Liver (tissue), 3 donors: ENCODE data around the gene ARHGEF28.

ENCODE experiments used
- EGR1 ChIP-seq, 2 donors: IDR thresholded peaks; 2 replicates each; pipeline ENCODE4 v1.6.1; 2016 to 2018; ENCODE audit warnings: antibody characterized with exemption in 2 of 2, low read depth in 2 of 2
- FOXA1 ChIP-seq: IDR thresholded peaks from 2 replicates; pipeline ENCODE4 v1.6.1; 2016; ENCODE audit warnings: antibody characterized with exemption
- GABPA ChIP-seq, 2 donors: IDR thresholded peaks in 1 of 2; conservative IDR thresholded peaks in 1 of 2; 2 replicates each; pipeline ENCODE4 v1.6.1; 2016; ENCODE audit warnings: antibody characterized with exemption in 2 of 2, mild to moderate bottlenecking in 1 of 2, moderate library complexity in 1 of 2
- HNF4G ChIP-seq: IDR thresholded peaks from 2 replicates; pipeline ENCODE4 v1.6.1; 2016; ENCODE audit warnings: antibody characterized with exemption
- JUND ChIP-seq, 2 donors: IDR thresholded peaks; 2 replicates each; pipeline ENCODE4 v1.6.1; 2016; ENCODE audit warnings: antibody characterized with exemption in 2 of 2
- RAD21 ChIP-seq, 2 donors: IDR thresholded peaks; 2 replicates each; pipeline ENCODE4 v1.6.1; 2016; ENCODE audit warnings: antibody characterized with exemption in 2 of 2, mild to moderate bottlenecking in 2 of 2
- SP1 ChIP-seq: IDR thresholded peaks from 2 replicates; pipeline ENCODE4 v1.6.1; 2018; ENCODE audit warnings: antibody characterized with exemption, mild to moderate bottlenecking
- TAF1 ChIP-seq: conservative IDR thresholded peaks from 2 replicates; pipeline ENCODE4 v1.6.1; 2016; ENCODE audit warnings: antibody characterized with exemption, mild to moderate bottlenecking
- YY1 ChIP-seq: IDR thresholded peaks from 2 replicates; pipeline ENCODE4 v1.6.1; 2016; ENCODE audit warnings: antibody characterized with exemption, mild to moderate bottlenecking
- TF ChIP-seq, protein P1 (sequence below): fragments of 150-350 bp; IDR thresholded peaks from 2 replicates; pipeline ENCODE4 v1.5.1; 2017; ENCODE audit warnings: improper control_type of control experiment, low read depth, low read length; ENCODE audit not compliant: missing input control
- TF ChIP-seq, protein P2 (sequence below): IDR thresholded peaks from 2 replicates; pipeline ENCODE4 v1.6.1; 2016; ENCODE audit warnings: antibody characterized with exemption
- TF ChIP-seq, protein P3 (sequence below): IDR thresholded peaks from 2 replicates; pipeline ENCODE4 v1.6.1; 2016; ENCODE audit warnings: antibody characterized with exemption
- TF ChIP-seq, protein P4 (sequence below): IDR thresholded peaks from 2 replicates; pipeline ENCODE4 v1.6.1; 2016; ENCODE audit warnings: antibody characterized with exemption
- TF ChIP-seq, protein P5 (sequence below): IDR thresholded peaks from 2 replicates; pipeline ENCODE4 v1.6.1; 2016; ENCODE audit warnings: antibody characterized with exemption, mild to moderate bottlenecking
- donor health status: healthy.
- donor health status: healthy.

DNA sequence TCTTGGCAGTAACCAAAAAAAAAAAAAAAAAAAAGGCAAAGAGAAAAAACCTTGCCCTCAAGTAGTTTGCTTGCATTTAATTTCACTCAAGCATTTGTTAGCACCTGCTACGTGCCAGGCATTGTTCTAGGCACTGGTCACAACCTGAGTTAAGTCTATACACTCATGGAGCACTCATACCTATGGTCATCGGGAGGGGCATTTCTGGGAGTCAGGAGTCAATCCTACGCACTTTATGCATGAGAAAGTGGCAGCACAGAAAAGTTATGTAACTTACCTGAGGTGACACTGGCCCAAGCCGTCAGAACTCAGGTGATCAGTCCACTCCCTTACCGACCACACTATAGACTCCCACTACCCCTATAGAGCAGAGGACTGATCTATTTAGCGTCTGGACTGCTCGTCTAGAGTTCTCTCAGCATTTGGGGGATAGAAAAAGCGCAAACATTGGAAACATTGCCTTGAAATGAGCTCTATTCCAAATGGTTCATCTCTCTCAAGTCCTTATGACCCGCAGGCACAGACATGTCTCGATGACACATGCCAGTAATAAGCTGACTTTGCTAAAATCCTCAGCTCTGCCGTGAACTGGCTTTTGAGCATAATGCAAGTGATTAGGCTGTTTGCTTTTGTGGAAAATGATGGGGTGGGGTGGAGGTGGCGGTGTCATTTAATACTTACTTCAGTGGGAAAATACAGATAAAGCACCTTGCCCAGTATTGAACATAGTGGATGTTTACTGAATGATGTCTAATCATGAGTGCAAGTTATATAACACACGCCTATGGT, 160.2 kb downstream of the ARHGEF28 start:
- TF ChIP-seq, protein P1, sequence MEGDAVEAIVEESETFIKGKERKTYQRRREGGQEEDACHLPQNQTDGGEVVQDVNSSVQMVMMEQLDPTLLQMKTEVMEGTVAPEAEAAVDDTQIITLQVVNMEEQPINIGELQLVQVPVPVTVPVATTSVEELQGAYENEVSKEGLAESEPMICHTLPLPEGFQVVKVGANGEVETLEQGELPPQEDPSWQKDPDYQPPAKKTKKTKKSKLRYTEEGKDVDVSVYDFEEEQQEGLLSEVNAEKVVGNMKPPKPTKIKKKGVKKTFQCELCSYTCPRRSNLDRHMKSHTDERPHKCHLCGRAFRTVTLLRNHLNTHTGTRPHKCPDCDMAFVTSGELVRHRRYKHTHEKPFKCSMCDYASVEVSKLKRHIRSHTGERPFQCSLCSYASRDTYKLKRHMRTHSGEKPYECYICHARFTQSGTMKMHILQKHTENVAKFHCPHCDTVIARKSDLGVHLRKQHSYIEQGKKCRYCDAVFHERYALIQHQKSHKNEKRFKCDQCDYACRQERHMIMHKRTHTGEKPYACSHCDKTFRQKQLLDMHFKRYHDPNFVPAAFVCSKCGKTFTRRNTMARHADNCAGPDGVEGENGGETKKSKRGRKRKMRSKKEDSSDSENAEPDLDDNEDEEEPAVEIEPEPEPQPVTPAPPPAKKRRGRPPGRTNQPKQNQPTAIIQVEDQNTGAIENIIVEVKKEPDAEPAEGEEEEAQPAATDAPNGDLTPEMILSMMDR, result no peak
- TF ChIP-seq FOXA1 (no peak), SP1 (no peak), GABPA (IDR thresholded peaks at IDR 0.05 in 1 of 2, conservative IDR thresholded peaks at IDR 0.05 in 1 of 2) (no peak), YY1 (no peak), EGR1 (IDR thresholded peaks at IDR 0.05; ENCODE audit: low read depth in 2 of 2) (no peak), TAF1 (no peak), RAD21 (IDR thresholded peaks at IDR 0.05) (no peak), JUND (IDR thresholded peaks at IDR 0.05) (no peak), HNF4G (no peak)
- TF ChIP-seq, protein P2, sequence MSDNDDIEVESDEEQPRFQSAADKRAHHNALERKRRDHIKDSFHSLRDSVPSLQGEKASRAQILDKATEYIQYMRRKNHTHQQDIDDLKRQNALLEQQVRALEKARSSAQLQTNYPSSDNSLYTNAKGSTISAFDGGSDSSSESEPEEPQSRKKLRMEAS, result no peak
- TF ChIP-seq, protein P3, sequence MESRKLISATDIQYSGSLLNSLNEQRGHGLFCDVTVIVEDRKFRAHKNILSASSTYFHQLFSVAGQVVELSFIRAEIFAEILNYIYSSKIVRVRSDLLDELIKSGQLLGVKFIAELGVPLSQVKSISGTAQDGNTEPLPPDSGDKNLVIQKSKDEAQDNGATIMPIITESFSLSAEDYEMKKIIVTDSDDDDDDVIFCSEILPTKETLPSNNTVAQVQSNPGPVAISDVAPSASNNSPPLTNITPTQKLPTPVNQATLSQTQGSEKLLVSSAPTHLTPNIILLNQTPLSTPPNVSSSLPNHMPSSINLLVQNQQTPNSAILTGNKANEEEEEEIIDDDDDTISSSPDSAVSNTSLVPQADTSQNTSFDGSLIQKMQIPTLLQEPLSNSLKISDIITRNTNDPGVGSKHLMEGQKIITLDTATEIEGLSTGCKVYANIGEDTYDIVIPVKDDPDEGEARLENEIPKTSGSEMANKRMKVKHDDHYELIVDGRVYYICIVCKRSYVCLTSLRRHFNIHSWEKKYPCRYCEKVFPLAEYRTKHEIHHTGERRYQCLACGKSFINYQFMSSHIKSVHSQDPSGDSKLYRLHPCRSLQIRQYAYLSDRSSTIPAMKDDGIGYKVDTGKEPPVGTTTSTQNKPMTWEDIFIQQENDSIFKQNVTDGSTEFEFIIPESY, result no peak
- TF ChIP-seq, protein P4, sequence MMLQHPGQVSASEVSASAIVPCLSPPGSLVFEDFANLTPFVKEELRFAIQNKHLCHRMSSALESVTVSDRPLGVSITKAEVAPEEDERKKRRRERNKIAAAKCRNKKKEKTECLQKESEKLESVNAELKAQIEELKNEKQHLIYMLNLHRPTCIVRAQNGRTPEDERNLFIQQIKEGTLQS, result no peak
- TF ChIP-seq, protein P5, sequence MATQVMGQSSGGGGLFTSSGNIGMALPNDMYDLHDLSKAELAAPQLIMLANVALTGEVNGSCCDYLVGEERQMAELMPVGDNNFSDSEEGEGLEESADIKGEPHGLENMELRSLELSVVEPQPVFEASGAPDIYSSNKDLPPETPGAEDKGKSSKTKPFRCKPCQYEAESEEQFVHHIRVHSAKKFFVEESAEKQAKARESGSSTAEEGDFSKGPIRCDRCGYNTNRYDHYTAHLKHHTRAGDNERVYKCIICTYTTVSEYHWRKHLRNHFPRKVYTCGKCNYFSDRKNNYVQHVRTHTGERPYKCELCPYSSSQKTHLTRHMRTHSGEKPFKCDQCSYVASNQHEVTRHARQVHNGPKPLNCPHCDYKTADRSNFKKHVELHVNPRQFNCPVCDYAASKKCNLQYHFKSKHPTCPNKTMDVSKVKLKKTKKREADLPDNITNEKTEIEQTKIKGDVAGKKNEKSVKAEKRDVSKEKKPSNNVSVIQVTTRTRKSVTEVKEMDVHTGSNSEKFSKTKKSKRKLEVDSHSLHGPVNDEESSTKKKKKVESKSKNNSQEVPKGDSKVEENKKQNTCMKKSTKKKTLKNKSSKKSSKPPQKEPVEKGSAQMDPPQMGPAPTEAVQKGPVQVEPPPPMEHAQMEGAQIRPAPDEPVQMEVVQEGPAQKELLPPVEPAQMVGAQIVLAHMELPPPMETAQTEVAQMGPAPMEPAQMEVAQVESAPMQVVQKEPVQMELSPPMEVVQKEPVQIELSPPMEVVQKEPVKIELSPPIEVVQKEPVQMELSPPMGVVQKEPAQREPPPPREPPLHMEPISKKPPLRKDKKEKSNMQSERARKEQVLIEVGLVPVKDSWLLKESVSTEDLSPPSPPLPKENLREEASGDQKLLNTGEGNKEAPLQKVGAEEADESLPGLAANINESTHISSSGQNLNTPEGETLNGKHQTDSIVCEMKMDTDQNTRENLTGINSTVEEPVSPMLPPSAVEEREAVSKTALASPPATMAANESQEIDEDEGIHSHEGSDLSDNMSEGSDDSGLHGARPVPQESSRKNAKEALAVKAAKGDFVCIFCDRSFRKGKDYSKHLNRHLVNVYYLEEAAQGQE, result no peak
